GM23248 (cell line): ENCODE results near the gene AIPL1. TPM values are rescaled to one million over a fixed set of nuclear protein-coding genes. Genes with fewer than 3 reads are reported as not detected.

ENCODE experiments used
- DNase-seq: peaks from one replicate; pipeline ENCODE4 v3.0.0-alpha.2; 2015
- H2AFZ ChIP-seq: fragments of 200-600 bp; sonication (generic); 2 replicates; pipeline ENCODE4 v1.6.1; 2016; ENCODE audit warnings: antibody characterized with exemption
- H3F3A ChIP-seq: fragments of 200-600 bp; sonication (generic); 2 replicates; pipeline ENCODE4 v1.6.1; 2016; ENCODE audit warnings: mild to moderate bottlenecking, antibody characterized with exemption, mixed run types; ENCODE audit not compliant: insufficient read depth
- H3K27ac ChIP-seq: fragments of 200-600 bp; sonication (generic); 2 replicates; pipeline ENCODE4 v1.5.1; 2016; ENCODE audit warnings: mild to moderate bottlenecking
- H3K27me3 ChIP-seq: fragments of 200-600 bp; sonication (generic); replicated peaks from 2 replicates; pipeline ENCODE4 v1.6.1; 2016; ENCODE audit warnings: mild to moderate bottlenecking; ENCODE audit not compliant: insufficient read depth
- H3K36me3 ChIP-seq: fragments of 200-600 bp; sonication (generic); 2 replicates; pipeline ENCODE4 v1.6.1; 2016; ENCODE audit warnings: low read depth, mild to moderate bottlenecking
- H3K4me1 ChIP-seq: fragments of 200-600 bp; sonication (generic); 2 replicates; pipeline ENCODE4 v1.6.1; 2016; ENCODE audit warnings: mild to moderate bottlenecking; ENCODE audit not compliant: insufficient read depth
- H3K4me2 ChIP-seq: fragments of 200-600 bp; sonication (generic); one replicate; pipeline ENCODE4 v1.6.1; 2016; ENCODE audit warnings: mild to moderate bottlenecking; ENCODE audit not compliant: unreplicated experiment
- H3K4me3 ChIP-seq: fragments of 200-600 bp; sonication (generic); 2 replicates; pipeline ENCODE4 v1.5.1; 2016; ENCODE audit warnings: mild to moderate bottlenecking
- H3K79me2 ChIP-seq: fragments of 200-600 bp; sonication (generic); 2 replicates; pipeline ENCODE4 v1.6.1; 2016; ENCODE audit warnings: mild to moderate bottlenecking; ENCODE audit not compliant: insufficient read depth
- H3K9ac ChIP-seq: fragments of 200-600 bp; sonication (generic); 2 replicates; pipeline ENCODE4 v1.6.1; 2016; ENCODE audit warnings: mild to moderate bottlenecking
- H3K9me2 ChIP-seq: fragments of 200-600 bp; sonication (generic); 2 replicates; pipeline ENCODE4 v1.6.1; 2016; ENCODE audit warnings: mixed run types, mild to moderate bottlenecking, moderate library complexity; ENCODE audit not compliant: insufficient read depth
- H3K9me3 ChIP-seq: fragments of 200-600 bp; sonication (generic); one replicate; pipeline ENCODE4 v1.6.1; 2017; ENCODE audit warnings: low read depth
- H4K20me1 ChIP-seq: fragments of 200-600 bp; sonication (generic); 2 replicates; pipeline ENCODE4 v1.6.0; 2016; ENCODE audit not compliant: insufficient read depth
- EZH2 ChIP-seq: fragments of 200-600 bp; sonication (generic); IDR thresholded peaks from 2 replicates; pipeline ENCODE4 v1.6.1; 2018; ENCODE audit warnings: antibody characterized with exemption, mild to moderate bottlenecking; ENCODE audit not compliant: insufficient read depth, poor library complexity, severe bottlenecking
- EZH2phosphoT487 ChIP-seq: fragments of 200-600 bp; sonication (generic); IDR thresholded peaks from 2 replicates; pipeline ENCODE4 v1.6.1; 2018; ENCODE audit warnings: antibody characterized with exemption, moderate library complexity, mild to moderate bottlenecking, low read depth; ENCODE audit not compliant: insufficient read depth
- WGBS, 2 experiments: methylation state at CpG; one replicate each; pipeline ENCODE4 v1.1.6; 2015 to 2017; ENCODE audit warnings: low lambda C conversion rate in 2 of 2, low coverage in 1 of 2; ENCODE audit errors: missing lambda C conversion rate in 2 of 2; 5-methylcytosine and 5-hydroxymethylcytosine counted together
- in situ Hi-C: fragments of 300-500 bp; cut with MboI; formaldehyde crosslinking; loops from 2 replicates; pipeline ENCODE4 v1.15.0; 2020
- polyA plus RNA-seq: library from polyadenylated mRNA; unstranded; fragments of >200 nt; fragmentation: Nextera tagmentation; extraction: Ambion mirVana; gene quantifications from 2 replicates; pipeline ENCODE4 v1.2.1, GENCODE V29; 2016
- total RNA-seq: library from RNA; depleted of rRNA; stranded (reverse); fragments of >200 nt; shearing (Covaris generic); gene quantifications from 2 replicates; pipeline ENCODE4 v1.2.3, GENCODE V29; 2014

Gene AIPL1
- total and polyA plus RNA-seq, 2 experiments from 2014 or later = not detected

DNA sequence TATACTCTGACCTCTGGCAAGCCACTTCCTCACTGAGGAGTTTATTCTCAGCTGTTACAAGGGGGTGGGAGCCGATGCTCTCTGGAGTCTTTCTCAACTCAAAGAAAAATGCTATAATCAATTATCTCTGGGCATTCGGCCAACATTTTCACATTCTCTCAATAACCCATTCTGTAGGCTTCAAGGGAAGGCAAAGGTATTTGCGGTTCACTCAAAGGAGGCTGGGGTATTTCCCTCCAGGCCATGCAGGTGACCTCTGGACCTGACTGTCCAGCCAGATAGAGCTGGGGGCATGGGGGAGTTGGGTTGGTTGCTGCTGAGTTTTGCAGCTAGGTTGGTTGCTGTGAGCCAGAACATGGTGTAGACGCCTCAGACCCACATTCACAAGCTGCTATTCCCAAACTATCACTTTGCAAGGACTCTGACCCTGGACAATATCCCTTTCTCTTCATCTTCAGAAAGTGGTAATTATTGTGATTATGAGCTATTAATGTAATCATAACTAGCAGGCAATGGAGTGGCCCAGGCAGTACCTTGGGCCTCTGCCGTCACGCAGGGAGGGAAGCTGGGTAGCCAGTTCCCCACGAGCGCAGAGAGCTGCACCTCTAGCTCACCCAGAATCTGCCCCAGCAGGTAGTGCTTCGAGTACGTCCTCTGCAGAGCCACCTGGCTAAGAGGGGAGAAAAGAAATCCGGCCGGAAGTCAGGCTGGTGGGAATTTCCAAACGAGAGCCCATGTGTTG is 42.1 kb downstream of the AIPL1 start:
- Histone ChIP-seq H3F3A (no peaks in the 10 kb centered on the region), H3K9ac (no peak overlapping the region), H3K4me3 (no peak overlapping the region), H3K9me3 (no peaks in the 10 kb centered on the region), H3K27ac (no peak overlapping the region), H3K27me3 (peaks cover 17% of the 10 kb centered on the region; the same call in 1 of the 2 replicates), H3K36me3 (no peaks in the 10 kb centered on the region), H2AFZ (no peak overlapping the region), H3K4me1 (no peaks in the 10 kb centered on the region), H3K4me2 (no peak overlapping the region), H4K20me1 (no peaks in the 10 kb centered on the region), H3K9me2 (no peaks in the 10 kb centered on the region), H3K79me2 (no peaks in the 10 kb centered on the region)
- in situ Hi-C loops = no loop called here
- DNase-seq = no peak
- TF ChIP-seq EZH2phosphoT487 = no peak
- no peak for TF ChIP-seq EZH2
- WGBS, 2 experiments = 30 to 34% methylated on average over 13 of the region's 13 CpGs

DNA sequence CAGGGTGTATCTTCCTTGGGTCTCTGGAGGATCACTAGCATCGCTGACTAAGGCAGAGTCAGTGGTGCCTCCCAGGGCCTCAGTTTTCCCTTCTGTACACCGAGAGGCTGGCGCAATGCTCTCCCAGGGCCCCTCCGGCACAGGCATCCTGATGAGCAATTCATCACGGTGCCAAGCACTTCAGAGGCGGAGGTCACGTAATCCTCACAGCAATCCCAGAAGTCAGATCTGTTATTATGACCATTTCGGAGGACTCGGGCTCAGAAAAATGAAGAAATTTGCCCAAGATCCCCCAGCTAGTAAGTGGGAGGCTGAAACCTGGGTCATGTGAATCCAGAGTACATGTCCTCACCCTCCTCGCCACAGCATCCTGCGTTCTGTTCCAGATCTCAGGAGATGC is 46.5 kb downstream of the AIPL1 start:
- Histone ChIP-seq H3K9me3 (no peaks in the 10 kb centered on the region), H3K4me2 (no peak overlapping the region), H3K9ac (no peak overlapping the region), H3K4me3 (no peak overlapping the region), H3K9me2 (no peaks in the 10 kb centered on the region), H3K4me1 (no peaks in the 10 kb centered on the region), H3K27ac (no peak overlapping the region), H3F3A (no peaks in the 10 kb centered on the region), H3K27me3 (peaks cover 14% of the 10 kb centered on the region; the same call in 1 of the 2 replicates), H2AFZ (no peak overlapping the region), H3K36me3 (no peaks in the 10 kb centered on the region), H4K20me1 (no peaks in the 10 kb centered on the region), H3K79me2 (no peaks in the 10 kb centered on the region)
- TF ChIP-seq EZH2phosphoT487 = no peak
- no peak for TF ChIP-seq EZH2
- DNase-seq = no peak
- 39 to 44% methylated on average over 11 of the region's 11 CpGs for WGBS, 2 experiments
- in situ Hi-C loops = no loop called here

DNA sequence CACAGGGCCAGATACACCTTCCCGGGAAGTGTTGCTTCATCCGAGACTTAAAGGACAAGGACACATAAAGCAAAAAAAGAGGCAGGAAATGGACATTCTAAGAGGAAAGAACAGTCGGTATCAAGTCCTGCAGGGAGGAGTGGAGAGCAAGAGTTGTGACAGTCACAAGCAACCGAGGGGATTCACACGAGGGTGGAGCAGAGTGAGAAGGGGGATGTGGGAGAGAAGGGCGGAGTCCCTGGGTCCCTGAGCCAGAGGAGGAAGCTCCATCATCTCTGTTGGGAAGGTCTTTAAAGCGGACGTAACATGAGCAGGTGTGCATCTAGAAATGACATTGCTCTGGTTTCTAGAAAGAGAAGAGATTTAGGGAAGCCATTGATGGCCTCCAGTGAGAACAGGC is 47.1 kb downstream of the AIPL1 start:
- DNase-seq = no peak
- Histone ChIP-seq H3F3A (no peaks in the 10 kb centered on the region), H3K4me3 (no peak overlapping the region), H2AFZ (no peak overlapping the region), H3K9me2 (no peaks in the 10 kb centered on the region), H3K27ac (no peak overlapping the region), H3K4me1 (no peaks in the 10 kb centered on the region), H3K4me2 (no peak overlapping the region), H4K20me1 (no peaks in the 10 kb centered on the region), H3K36me3 (no peaks in the 10 kb centered on the region), H3K9ac (no peak overlapping the region), H3K9me3 (no peaks in the 10 kb centered on the region), H3K79me2 (no peaks in the 10 kb centered on the region), H3K27me3 (peaks cover 11% of the 10 kb centered on the region; the same call in 1 of the 2 replicates)
- no peak for TF ChIP-seq EZH2phosphoT487
- no peak for TF ChIP-seq EZH2
- WGBS, 2 experiments = 36 to 38% methylated on average over 8 of the region's 8 CpGs
- in situ Hi-C loops = no loop called here

DNA sequence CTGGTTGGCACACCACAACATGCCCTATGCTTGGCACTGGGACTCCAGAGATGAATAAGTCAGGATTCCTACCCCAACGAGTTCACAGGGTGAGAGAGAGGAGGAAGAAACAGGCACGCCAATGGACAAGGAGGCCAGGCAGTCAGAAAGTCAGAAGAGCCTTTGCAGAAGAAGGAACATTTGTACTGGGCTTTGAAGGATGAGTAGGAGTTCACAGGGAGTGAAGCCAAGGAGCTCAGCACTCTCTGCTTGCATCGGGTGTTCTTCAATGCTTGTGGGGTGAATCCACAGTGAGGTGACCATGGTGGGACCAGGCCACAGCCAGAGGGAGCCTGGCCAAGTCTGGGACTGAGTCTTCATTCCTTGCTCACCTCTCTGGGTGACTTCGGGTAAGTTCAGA is 47.5 kb downstream of the AIPL1 start:
- in situ Hi-C loops = no loop called here
- H3K79me2 ChIP-seq = no peaks in the 10 kb centered on the region
- no peak for DNase-seq
- TF ChIP-seq EZH2phosphoT487 (no peak), EZH2 (no peak)
- H3K27me3 ChIP-seq = peaks cover 7% of the 10 kb centered on the region; the same call in 1 of the 2 replicates
- no peak overlapping the region for H3K9ac ChIP-seq
- no peaks in the 10 kb centered on the region for H4K20me1 ChIP-seq
- H2AFZ ChIP-seq = no peak overlapping the region
- H3K4me2 ChIP-seq = no peak overlapping the region
- no peak overlapping the region for H3K4me3 ChIP-seq
- 37 to 48% methylated on average over 4 of the region's 4 CpGs for WGBS, 2 experiments
- H3F3A ChIP-seq = no peaks in the 10 kb centered on the region
- no peaks in the 10 kb centered on the region for H3K4me1 ChIP-seq
- H3K27ac ChIP-seq = no peak overlapping the region
- no peaks in the 10 kb centered on the region for H3K9me3 ChIP-seq
- H3K9me2 ChIP-seq = no peaks in the 10 kb centered on the region
- no peaks in the 10 kb centered on the region for H3K36me3 ChIP-seq
